BE2C (cell line): ENCODE data around the gene DNM1.
A peak's percentile ranks its signal among the peaks of the same experiment; 100 is the strongest.

Experiments used
- DNase-seq: peaks from one replicate; pipeline ENCODE4 v3.0.0-alpha.2; 2020
- H3K27me3 ChIP-seq: fragments of 250-450 bp; sonication (Bioruptor Pico); 2 replicates; pipeline ENCODE4 v1.5.1; 2020; ENCODE audit warnings: mild to moderate bottlenecking
- H3K36me3 ChIP-seq: fragments of 250-450 bp; sonication (Bioruptor Pico); 2 replicates; pipeline ENCODE4 v1.5.1; 2020; ENCODE audit warnings: mild to moderate bottlenecking
- H3K4me1 ChIP-seq: fragments of 250-450 bp; sonication (Bioruptor Pico); 2 replicates; pipeline ENCODE4 v1.5.1; 2020
- H3K4me3 ChIP-seq: 2 replicates; pipeline ENCODE4 v1.5.1; 2011; ENCODE audit warnings: low read depth, low read length
- H3K9me3 ChIP-seq: fragments of 250-450 bp; sonication (Bioruptor Pico); 2 replicates; pipeline ENCODE4 v1.5.1; 2020
- TF ChIP-seq, protein P1 (sequence below): IDR thresholded peaks from 2 replicates; pipeline ENCODE4 v1.5.1; 2012; ENCODE audit warnings: mild to moderate bottlenecking, low read depth, low read length

Gene DNM1

DNA sequence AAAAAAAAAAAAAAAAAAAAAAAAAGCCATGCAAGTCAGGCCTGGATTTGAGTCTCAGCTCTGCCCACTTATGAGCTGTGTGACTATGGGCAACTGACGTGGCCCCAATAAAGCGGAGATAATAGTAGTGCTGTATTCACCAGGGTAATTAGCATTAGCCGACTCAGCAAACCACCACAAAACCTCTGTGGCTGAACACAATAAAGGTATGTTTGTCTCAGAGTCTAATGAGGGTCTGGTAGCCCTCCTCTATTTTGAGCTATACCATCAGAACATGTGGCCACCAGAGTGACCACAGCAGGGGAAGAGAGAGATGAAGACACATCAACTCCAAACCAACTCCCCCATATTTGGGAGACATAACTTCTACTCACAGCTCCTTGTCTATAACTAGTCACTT, 88.8 kb downstream of the DNM1 start:
- H3K36me3 ChIP-seq = no peaks in the 10 kb centered on the region
- TF ChIP-seq, protein P1, sequence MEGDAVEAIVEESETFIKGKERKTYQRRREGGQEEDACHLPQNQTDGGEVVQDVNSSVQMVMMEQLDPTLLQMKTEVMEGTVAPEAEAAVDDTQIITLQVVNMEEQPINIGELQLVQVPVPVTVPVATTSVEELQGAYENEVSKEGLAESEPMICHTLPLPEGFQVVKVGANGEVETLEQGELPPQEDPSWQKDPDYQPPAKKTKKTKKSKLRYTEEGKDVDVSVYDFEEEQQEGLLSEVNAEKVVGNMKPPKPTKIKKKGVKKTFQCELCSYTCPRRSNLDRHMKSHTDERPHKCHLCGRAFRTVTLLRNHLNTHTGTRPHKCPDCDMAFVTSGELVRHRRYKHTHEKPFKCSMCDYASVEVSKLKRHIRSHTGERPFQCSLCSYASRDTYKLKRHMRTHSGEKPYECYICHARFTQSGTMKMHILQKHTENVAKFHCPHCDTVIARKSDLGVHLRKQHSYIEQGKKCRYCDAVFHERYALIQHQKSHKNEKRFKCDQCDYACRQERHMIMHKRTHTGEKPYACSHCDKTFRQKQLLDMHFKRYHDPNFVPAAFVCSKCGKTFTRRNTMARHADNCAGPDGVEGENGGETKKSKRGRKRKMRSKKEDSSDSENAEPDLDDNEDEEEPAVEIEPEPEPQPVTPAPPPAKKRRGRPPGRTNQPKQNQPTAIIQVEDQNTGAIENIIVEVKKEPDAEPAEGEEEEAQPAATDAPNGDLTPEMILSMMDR = no peak
- no peaks in the 10 kb centered on the region for H3K9me3 ChIP-seq
- no peak for DNase-seq
- H3K27me3 ChIP-seq = no peaks in the 10 kb centered on the region
- no peak overlapping the region for H3K4me3 ChIP-seq
- no peaks in the 10 kb centered on the region for H3K4me1 ChIP-seq

DNA sequence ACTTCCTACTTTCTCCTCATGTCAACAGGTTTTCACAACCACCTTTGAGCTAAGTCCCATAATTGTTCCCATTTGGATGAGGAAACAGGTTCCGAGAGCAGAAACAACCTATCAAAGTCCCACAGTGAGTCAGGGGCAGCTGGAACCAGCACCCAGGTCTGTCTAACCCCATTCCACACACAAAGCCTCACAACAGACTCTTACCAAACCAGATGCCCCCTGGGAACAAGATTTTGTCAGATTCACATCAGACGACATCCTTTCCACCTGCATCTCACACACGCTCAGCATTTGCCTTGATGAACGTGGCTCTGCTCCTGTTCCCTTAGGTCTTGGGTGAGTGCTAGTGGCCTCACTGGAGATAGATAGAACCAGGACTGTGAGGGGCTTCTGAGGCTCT, 89.9 kb downstream of the DNM1 start:
- no peaks in the 10 kb centered on the region for H3K36me3 ChIP-seq
- peak; percentile 27 for DNase-seq
- H3K4me1 ChIP-seq = no peaks in the 10 kb centered on the region
- H3K27me3 ChIP-seq = no peaks in the 10 kb centered on the region; the same call in 1 of the 2 replicates
- no peaks in the 10 kb centered on the region for H3K9me3 ChIP-seq
- TF ChIP-seq, protein P1 = no peak
- H3K4me3 ChIP-seq = no peak overlapping the region

DNA sequence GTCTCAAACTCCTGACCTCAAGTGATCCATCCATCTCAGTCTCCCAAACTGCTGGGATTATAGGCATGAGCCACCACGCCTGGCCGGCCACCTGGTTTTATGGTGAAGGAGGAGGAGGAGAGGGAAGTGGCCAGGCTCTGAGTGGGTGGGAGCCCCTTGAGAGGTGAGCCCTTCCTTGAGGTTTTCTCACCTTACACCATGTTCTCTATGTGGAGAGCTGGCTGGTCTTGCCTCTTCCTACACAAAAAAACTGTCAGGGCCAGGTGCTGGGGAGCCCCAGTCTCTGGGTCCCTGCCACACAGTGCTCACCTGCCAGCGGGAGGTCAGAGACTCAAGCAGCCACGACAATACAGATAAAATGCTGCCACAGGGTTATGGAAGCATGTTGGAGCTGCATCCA, 91.0 kb downstream of the DNM1 start:
- Histone ChIP-seq H3K27me3 (no peaks in the 10 kb centered on the region; the same call in 1 of the 2 replicates), H3K4me1 (no peaks in the 10 kb centered on the region), H3K4me3 (no peak overlapping the region), H3K36me3 (no peaks in the 10 kb centered on the region), H3K9me3 (no peaks in the 10 kb centered on the region)
- TF ChIP-seq, protein P1 = no peak
- DNase-seq = no peak

DNA sequence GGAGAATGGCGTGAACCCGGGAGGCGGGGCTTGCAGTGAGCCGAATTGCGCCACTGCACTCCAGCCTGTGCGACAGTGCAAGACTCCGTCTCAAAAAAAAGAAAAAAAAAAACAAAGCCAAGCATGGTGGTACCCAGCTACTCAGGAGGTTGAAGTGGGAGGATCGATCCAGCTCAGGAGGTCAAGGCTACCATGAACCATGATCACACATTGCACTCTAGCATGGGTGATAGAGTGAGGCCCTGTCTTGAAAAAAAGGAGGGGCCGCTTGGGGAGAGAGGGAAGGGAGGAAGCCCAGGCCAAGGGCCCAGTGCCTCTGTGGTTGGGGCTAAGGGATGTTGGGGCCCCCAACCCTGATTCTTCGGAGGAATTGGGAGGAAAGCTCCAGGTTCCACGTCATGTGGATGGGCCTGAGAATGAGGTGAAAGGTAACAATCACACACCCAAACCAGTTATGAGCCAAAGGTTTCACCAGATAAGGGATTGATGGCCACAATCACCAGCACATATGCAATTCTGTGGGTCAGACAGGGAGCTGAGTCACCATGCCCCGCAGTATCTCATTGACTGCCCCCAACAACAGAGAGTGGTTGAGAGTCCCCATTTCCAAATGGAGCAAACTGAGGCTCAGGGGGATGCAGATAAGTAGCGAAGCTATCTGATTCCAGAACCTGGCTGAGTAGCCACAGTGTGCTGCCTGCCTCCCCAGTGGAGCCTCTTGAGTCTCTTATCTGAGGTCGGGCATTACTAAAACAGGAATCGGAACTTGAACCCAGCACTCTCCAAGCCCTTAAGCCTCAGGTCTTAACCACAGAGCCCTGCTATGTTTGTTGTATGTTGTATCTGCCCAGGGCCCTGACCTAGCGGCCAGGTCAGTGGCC, 93.4 kb downstream of the DNM1 start:
- Histone ChIP-seq H3K4me3 (no peak overlapping the region), H3K4me1 (no peaks in the 10 kb centered on the region), H3K9me3 (no peaks in the 10 kb centered on the region), H3K27me3 (no peaks in the 10 kb centered on the region; the same call in 1 of the 2 replicates), H3K36me3 (no peaks in the 10 kb centered on the region)
- TF ChIP-seq, protein P1 = no peak
- no peak for DNase-seq

DNA sequence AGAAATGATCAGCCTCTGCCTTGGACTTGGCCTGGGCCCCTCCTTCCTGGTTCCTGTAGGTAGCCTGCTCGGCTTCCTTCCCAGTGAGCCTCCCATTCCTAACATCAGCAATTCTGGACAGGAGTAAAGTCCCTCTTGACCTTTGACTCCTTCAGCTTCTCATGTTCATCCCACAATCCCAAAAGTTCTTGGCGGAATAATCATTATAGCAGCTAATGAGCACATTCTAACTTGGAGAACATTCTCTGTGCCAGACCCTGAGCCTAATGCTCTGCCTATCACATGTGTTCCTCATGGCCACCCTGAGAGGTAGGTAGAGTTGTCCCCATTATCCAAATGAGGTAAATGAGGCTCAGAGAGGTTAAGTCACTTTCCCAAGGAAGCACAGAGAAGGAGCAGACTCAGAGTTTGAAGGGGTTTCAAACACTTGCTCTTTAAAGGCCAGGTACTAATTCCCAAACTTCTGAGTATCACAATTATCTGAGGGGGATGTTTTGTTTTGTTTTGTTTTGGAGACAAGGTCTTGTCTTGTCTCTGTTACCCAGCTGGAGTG, 94.1 kb downstream of the DNM1 start:
- Histone ChIP-seq H3K9me3 (no peaks in the 10 kb centered on the region), H3K36me3 (no peaks in the 10 kb centered on the region), H3K4me3 (no peak overlapping the region), H3K4me1 (no peaks in the 10 kb centered on the region), H3K27me3 (no peaks in the 10 kb centered on the region; the same call in 1 of the 2 replicates)
- TF ChIP-seq, protein P1 = no peak
- DNase-seq = no peak
